K562 (cell line): ENCODE measurements around the gene TRAP1. TPM values are rescaled to one million over a fixed set of nuclear protein-coding genes. Genes with fewer than 3 reads are reported as not detected.

Experiments
- ATAC-seq: fragments of 200-7000 bp; cut with Tn5 transposase; 3 replicates; pipeline ENCODE4 v1.9.1; 2020; ENCODE audit warnings: moderate library complexity
- BruUV-seq: library from RNA; stranded (reverse); fragments of 400-500 nt; replicated peaks from 2 replicates; lab custom pipeline; 2021; lab: Mats Ljungman, UMichigan
- CTCF ChIA-PET: fragments of 300-600 bp; formaldehyde crosslinking; extraction: SDS; loops from one replicate; lab custom pipeline; 2021; ENCODE audit warnings: low intra/inter-chr PET ratio; lab: Yijun Ruan, JAX
- POLR2A ChIA-PET: fragments of 300-600, 350-650 bp; sonication (Branson Sonifier 250); formaldehyde crosslinking; extraction: SDS; loops from one replicate; lab custom pipeline; 2021; ENCODE audit warnings: antibody characterized with exemption, inconsistent platforms; lab: Yijun Ruan, JAX
- DNase-seq, 4 experiments: peaks; one replicate each; pipeline versions ENCODE4 v3.0.0 to v3.0.0-alpha.2; 2011 to 2018; ENCODE audit warnings: low spot score in 3 of 4, mixed read lengths in 3 of 4; ENCODE audit errors: extremely low read depth in 1 of 4
- FAIRE-seq: peaks from 2 replicates; lab custom pipeline; 2011; peaks lifted over from hg19 to GRCh38; lab: Jason Lieb, UNC
- H2AFZ ChIP-seq: 2 replicates; pipeline ENCODE4 v1.6.0; 2011; ENCODE audit warnings: low read depth, low read length, control low read depth, inconsistent platforms
- H3K27ac ChIP-seq: fragments of 200-600 bp; 3 replicates; pipeline ENCODE4 v1.8.0; 2011; ENCODE audit warnings: low read depth, mild to moderate bottlenecking, control low read depth, inconsistent platforms, low read length, moderate library complexity, mixed read lengths; ENCODE audit errors: extremely low read depth
- H3K27me3 ChIP-seq, 2 experiments: fragments of 300-600 bp in 1 of 2; 2 replicates in 1 of 2; 3 replicates in 1 of 2; pipeline versions ENCODE4 v1.6.0 to v1.8.0; 2011; ENCODE audit warnings: inconsistent platforms in 2 of 2, low read length in 2 of 2, mild to moderate bottlenecking in 1 of 2, mixed read lengths in 1 of 2, moderate library complexity in 1 of 2; ENCODE audit not compliant: control insufficient read depth in 2 of 2, insufficient read depth in 2 of 2
- H3K36me3 ChIP-seq: fragments of 300-600 bp; 3 replicates; pipeline ENCODE4 v1.8.0; 2011; ENCODE audit warnings: mild to moderate bottlenecking, low read length, inconsistent platforms; ENCODE audit not compliant: control insufficient read depth, insufficient read depth
- H3K4me1 ChIP-seq, 2 experiments: fragments of 200-600 bp in 1 of 2; replicated peaks in 1 of 2; 2 replicates in 1 of 2; 3 replicates in 1 of 2; pipeline versions ENCODE4 v1.5.1 to v1.8.0; 2011; ENCODE audit warnings: inconsistent platforms in 2 of 2, low read length in 2 of 2, mild to moderate bottlenecking in 1 of 2, mixed read lengths in 1 of 2, moderate library complexity in 1 of 2; ENCODE audit not compliant: control insufficient read depth in 2 of 2, insufficient read depth in 2 of 2
- H3K4me2 ChIP-seq: 2 replicates; pipeline ENCODE4 v1.6.1; 2011; ENCODE audit warnings: low read length, control low read depth, inconsistent platforms, mixed read lengths; ENCODE audit not compliant: insufficient read depth
- H3K4me3 ChIP-seq: fragments of 200-600 bp; sonication (generic), shearing (Covaris generic); 2 replicates; pipeline ENCODE4 v1.5.1; 2016; ENCODE audit warnings: control low read depth, inconsistent platforms
- H3K79me2 ChIP-seq: fragments of 200-600 bp; 3 replicates; pipeline ENCODE4 v1.8.0; 2011; ENCODE audit warnings: low read length, inconsistent platforms; ENCODE audit not compliant: control insufficient read depth, insufficient read depth
- H3K9ac ChIP-seq, 2 experiments: 2 replicates each; pipeline versions ENCODE4 v1.6.0 to v1.6.1; 2011; ENCODE audit warnings: low read depth in 2 of 2, low read length in 2 of 2, control low read depth in 1 of 2, inconsistent platforms in 1 of 2, mild to moderate bottlenecking in 1 of 2, mixed read lengths in 1 of 2; ENCODE audit not compliant: insufficient read depth in 1 of 2
- H3K9me1 ChIP-seq: one replicate; pipeline ENCODE4 v1.6.0; 2011; ENCODE audit warnings: inconsistent platforms, mild to moderate bottlenecking, low read length, moderate library complexity; ENCODE audit not compliant: control insufficient read depth, insufficient read depth
- H3K9me3 ChIP-seq: replicated peaks from 2 replicates; pipeline ENCODE4 v1.5.1; 2011; ENCODE audit warnings: low read depth, low read length, inconsistent platforms; ENCODE audit not compliant: control insufficient read depth, insufficient read depth
- H4K20me1 ChIP-seq: replicated peaks from 2 replicates; pipeline ENCODE4 v1.6.1; 2011; ENCODE audit warnings: low read length, inconsistent platforms, mixed read lengths; ENCODE audit not compliant: control insufficient read depth, insufficient read depth
- CREB1 ChIP-seq, 2 experiments: sonication (generic) in 1 of 2; formaldehyde crosslinking in 1 of 2; IDR thresholded peaks; 2 replicates each; pipeline versions ENCODE4 v1.6.1 to v1.8.0; 2012 to 2022; ENCODE audit warnings: inconsistent platforms in 1 of 2, mild to moderate bottlenecking in 1 of 2, missing genetic modification reagents in 1 of 2, moderate library complexity in 1 of 2
- DDX20 ChIP-seq: fragments of 450-650 bp; IDR thresholded peaks from 2 replicates; pipeline ENCODE4 v1.6.1; 2016; ENCODE audit warnings: missing genetic modification characterization, low read depth, mild to moderate bottlenecking, missing compliant biosample characterization, moderate library complexity
- ELF1 ChIP-seq: fragments of 200-800 bp; sonication (Bioruptor generic); IDR thresholded peaks from 2 replicates; pipeline ENCODE4 v1.6.1; 2016; ENCODE audit warnings: missing genetic modification characterization, missing compliant biosample characterization
- ILF3 ChIP-seq: fragments of 450-650 bp; IDR thresholded peaks from 2 replicates; pipeline ENCODE4 v1.6.1; 2018; ENCODE audit warnings: antibody characterized with exemption, mild to moderate bottlenecking, moderate library complexity, borderline replicate concordance
- SRSF3 ChIP-seq: fragments of 200-400 bp; formaldehyde crosslinking; IDR thresholded peaks from 2 replicates; pipeline ENCODE4 v1.6.1; 2016; ENCODE audit warnings: mild to moderate bottlenecking, low read length, moderate library complexity; ENCODE audit not compliant: insufficient read depth
- STAG1 ChIP-seq: sonication (generic); formaldehyde crosslinking; IDR thresholded peaks from 2 replicates; pipeline ENCODE4 v1.5.0; 2020; ENCODE audit warnings: missing genetic modification reagents, borderline replicate concordance
- TCFL5 ChIP-seq: fragments of 250-450 bp; sonication (Bioruptor Pico); conservative IDR thresholded peaks from 2 replicates; pipeline ENCODE4 v1.6.1; 2021; ENCODE audit warnings: mild to moderate bottlenecking, moderate library complexity, matching md5 sums
- ZBED1 ChIP-seq: IDR thresholded peaks from 2 replicates; pipeline ENCODE4 v1.6.1; 2014
- ZNF408 ChIP-seq: fragments of 250-450 bp; sonication (Bioruptor Pico); IDR thresholded peaks from 2 replicates; pipeline ENCODE4 v1.4.0; 2020; ENCODE audit warnings: low read depth, mild to moderate bottlenecking, moderate library complexity
- ZNF583 ChIP-seq: fragments of 250-450 bp; sonication (Bioruptor Pico); IDR thresholded peaks from 2 replicates; pipeline ENCODE4 v1.4.0; 2020
- ZNF75A ChIP-seq: fragments of 450-650 bp; formaldehyde crosslinking; IDR thresholded peaks from 2 replicates; pipeline ENCODE4 v1.4.0; 2020; ENCODE audit warnings: mild to moderate bottlenecking
- WGBS: fragments of 100-300 bp; shearing (Covaris generic); methylation state at CpG from one replicate; pipeline ENCODE4 v1.1.6; 2016; ENCODE audit warnings: low coverage, mixed read lengths; ENCODE audit not compliant: insufficient coverage; ENCODE audit errors: missing lambda C conversion rate; 5-methylcytosine and 5-hydroxymethylcytosine counted together
- in situ Hi-C: fragments of 300-500 bp; cut with MboI; formaldehyde crosslinking; loops from 4 replicates; pipeline ENCODE4 v1.15.0; 2018; ENCODE audit warnings: inconsistent platforms, mixed read lengths
- intact Hi-C: fragments of 100-400 bp; cut with micrococcal nuclease; formaldehyde crosslinking; loops from 2 replicates; pipeline ENCODE4 v1.14.2; 2022
- polyA plus RNA-seq, 8 experiments: library from polyadenylated mRNA; depleted of rRNA in 4 of 8; stranded (reverse) in 5 of 8; unstranded in 3 of 8; fragments of >200 nt; fragmentation: Nextera tagmentation in 2 of 8; fragmentation: Illumina TruSeq in 1 of 8; extraction: Ambion mirVana in 2 of 8; extraction: Trizol in 1 of 8; gene quantifications; 2 replicates each; pipeline versions ENCODE4 v1.2.1 to v1.2.3, GENCODE V29; 2011 to 2014; ENCODE audit warnings: inconsistent platforms in 1 of 8, missing spikeins in 1 of 8
- total RNA-seq, 7 experiments: library from RNA; depleted of rRNA in 6 of 7; stranded (reverse); fragments of >200 nt in 6 of 7; fragmentation: Illumina TruSeq in 2 of 7; extraction: Trizol in 2 of 7; gene quantifications; 2 replicates each; pipeline versions ENCODE4 v1.2.1 to v1.2.3, GENCODE V29; 2011 to 2021; ENCODE audit warnings: low replicate concordance in 1 of 7
- TF ChIP-seq, protein P1 (sequence below): sonication (generic); formaldehyde crosslinking; IDR thresholded peaks from 2 replicates; pipeline ENCODE4 v1.8.0; 2023; ENCODE audit warnings: mild to moderate bottlenecking, missing genetic modification reagents

The TRAP1 gene
- total and polyA plus RNA-seq, 9 of the 15 experiments (the other 6 are each of a cell fraction or from before 2014, with no cell fraction given): 19.1 to 436 (median 301) TPM

DNA sequence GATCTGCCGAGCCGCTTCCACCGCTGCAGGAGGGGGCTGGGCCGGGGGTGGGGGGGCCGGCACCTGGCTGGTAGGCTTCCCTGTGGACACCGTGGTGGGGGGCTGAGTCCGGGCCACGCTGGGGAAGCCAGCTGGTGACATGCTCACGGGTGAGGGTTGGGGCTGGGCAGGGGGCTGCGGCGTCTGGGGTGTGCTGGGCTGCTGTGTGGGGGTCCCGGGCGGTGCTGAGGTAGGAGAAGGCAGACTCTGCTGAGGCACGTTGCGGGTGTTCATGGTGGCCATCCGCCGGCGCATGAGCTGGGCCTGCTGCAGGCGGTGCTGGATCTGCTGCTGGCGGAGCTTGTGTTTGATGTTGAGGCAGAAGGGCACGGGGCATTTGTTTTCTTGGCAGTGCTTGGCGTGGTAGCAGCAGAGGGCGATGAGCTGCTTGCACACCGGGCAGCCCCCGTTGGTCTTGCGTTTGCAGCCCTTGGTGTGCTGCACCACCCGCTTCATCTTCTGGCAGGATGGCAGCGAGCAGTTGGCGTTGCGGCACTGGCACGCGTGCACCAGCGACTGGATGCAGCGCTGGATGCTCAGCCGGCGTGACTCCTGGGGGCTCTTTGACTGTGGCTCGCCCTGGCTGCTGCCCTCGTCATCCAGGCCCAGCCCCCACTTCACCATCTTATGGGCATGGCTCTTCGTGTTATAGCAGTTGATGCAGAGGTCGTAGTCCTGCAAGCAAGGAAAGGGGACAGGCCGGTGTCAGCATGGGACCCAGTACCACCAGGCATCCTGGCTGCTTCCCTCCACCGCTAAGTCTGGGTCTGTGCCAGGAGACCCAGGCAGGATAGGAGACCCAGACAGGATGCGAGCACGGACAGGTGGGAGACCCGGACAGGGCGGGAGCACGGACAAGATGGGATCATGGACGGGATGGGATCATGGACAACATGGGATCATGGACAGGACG is 12.1 kb upstream of the TRAP1 start:
- H3K36me3 ChIP-seq: peaks cover 58% of the 10 kb centered on the region; the same call in 2 of the 3 replicates
- no peak overlapping the region for H3K27ac ChIP-seq
- TF ChIP-seq ILF3 (no peak), TCFL5 (CRISPR knock-in tag) (no peak), DDX20 (no peak), SRSF3 (no peak), ZNF408 (CRISPR knock-in tag) (no peak), ELF1 (tag) (no peak), ZNF75A (CRISPR knock-in tag) (no peak), STAG1 (CRISPR knock-in tag) (no peak), CREB1 (IDR thresholded peaks at IDR 0.05) (no peak), CREB1 (CRISPR knock-in tag; IDR thresholded peaks at IDR 0.05) (no peak), ZBED1 (no peak), ZNF583 (CRISPR knock-in tag) (no peak)
- TF ChIP-seq, protein P1, sequence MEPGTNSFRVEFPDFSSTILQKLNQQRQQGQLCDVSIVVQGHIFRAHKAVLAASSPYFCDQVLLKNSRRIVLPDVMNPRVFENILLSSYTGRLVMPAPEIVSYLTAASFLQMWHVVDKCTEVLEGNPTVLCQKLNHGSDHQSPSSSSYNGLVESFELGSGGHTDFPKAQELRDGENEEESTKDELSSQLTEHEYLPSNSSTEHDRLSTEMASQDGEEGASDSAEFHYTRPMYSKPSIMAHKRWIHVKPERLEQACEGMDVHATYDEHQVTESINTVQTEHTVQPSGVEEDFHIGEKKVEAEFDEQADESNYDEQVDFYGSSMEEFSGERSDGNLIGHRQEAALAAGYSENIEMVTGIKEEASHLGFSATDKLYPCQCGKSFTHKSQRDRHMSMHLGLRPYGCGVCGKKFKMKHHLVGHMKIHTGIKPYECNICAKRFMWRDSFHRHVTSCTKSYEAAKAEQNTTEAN (CRISPR knock-in tag): no peak
- TF ChIP-seq, all 486 proteins: peak for 0
- BruUV-seq: no TSS peak
- Histone ChIP-seq H3K4me3 (no peak overlapping the region), H3K9me1 (peaks cover 2% of the 10 kb centered on the region), H4K20me1 (no peaks in the 10 kb centered on the region; the same call in 1 of the 2 replicates), H3K4me1 (peaks cover 0 to 11% of the 10 kb centered on the region in 2 experiments; a peak in 1 of 5 replicates), H3K9me3 (no peaks in the 10 kb centered on the region), H3K9ac (no peak overlapping the region; a peak in 1 of 4 replicates), H3K79me2 (no peaks in the 10 kb centered on the region), H3K4me2 (no peak overlapping the region), H2AFZ (no peak overlapping the region), H3K27me3 (no peaks in the 10 kb centered on the region)
- FAIRE-seq: no peak
- ATAC-seq: no peak
- DNase-seq: no peak
- in situ Hi-C loops: no loop called here
- 95% methylated on average over 32 of the region's 49 CpGs for WGBS
- intact Hi-C loops: no loop called here
- POLR2A ChIA-PET: no interaction called here
- CTCF ChIA-PET: no interaction called here
